Sigmoid colon (tissue), 4 donors: ENCODE results near the gene MRPL41.

Experiments
- CTCF ChIP-seq, 4 experiments: fragments of 450-650 bp in 3 of 4; fragments of 200-600 bp in 1 of 4; IDR thresholded peaks; one replicate each; pipeline ENCODE4 v1.5.1; 2016 to 2019; ENCODE audit warnings: antibody characterized with exemption in 4 of 4, mild to moderate bottlenecking in 3 of 4, moderate library complexity in 2 of 4
- EP300 ChIP-seq, 4 donors: sonication (generic); formaldehyde crosslinking; IDR thresholded peaks; one replicate each; pipeline ENCODE4 v1.6.1; 2017; ENCODE audit warnings: antibody characterized with exemption in 4 of 4
- POLR2A ChIP-seq, 2 donors: fragments of 450-650 bp; IDR thresholded peaks; one replicate each; pipeline ENCODE4 v1.6.1; 2016; ENCODE audit warnings: antibody characterized with exemption in 2 of 2, mild to moderate bottlenecking in 2 of 2, moderate library complexity in 2 of 2
- POLR2AphosphoS5 ChIP-seq, 4 donors: sonication (generic); formaldehyde crosslinking; IDR thresholded peaks; one replicate each; pipeline ENCODE4 v1.6.1; 2017; ENCODE audit warnings: antibody characterized with exemption in 4 of 4

- no peak for TF ChIP-seq CTCF (IDR thresholded peaks at IDR 0.05)
- TF ChIP-seq EP300 (IDR thresholded peaks at IDR 0.05) = no peak
- no peak for TF ChIP-seq POLR2AphosphoS5 (IDR thresholded peaks at IDR 0.05)
- no peak for TF ChIP-seq POLR2A (IDR thresholded peaks at IDR 0.05)
Observed at GRCh38 chr9:137502008-137502911, 49.4 kb upstream of the MRPL41 start.
